Activated naive CD4-positive, alpha-beta T cell treated with anti-CD3 and anti-CD28 coated beads for 36 hours (primary cell): ENCODE data around the gene IBA57. TPM values are rescaled to one million over a fixed set of nuclear protein-coding genes. Genes with fewer than 3 reads are reported as not detected.
"Not testable (repeated sequence)": the region's sequence is repeated elsewhere in the genome, so short reads cannot be mapped to it uniquely, and the experiment has no call there.

Experiments used
- CTCF ChIA-PET: fragments of 350-600 bp; sonication (Branson Sonifier 250); formaldehyde crosslinking; loops from one replicate; lab custom pipeline; 2021; ENCODE audit warnings: antibody characterized with exemption; lab: Charles Lee
- DNase-seq: peaks from one replicate; pipeline ENCODE4 v3.0.0-alpha.2; 2020
- H3K27ac Mint-ChIP-seq: one replicate; pipeline ENCODE4 v1.8.0; 2021; ENCODE audit warnings: mild to moderate bottlenecking, mixed read lengths
- H3K27me3 Mint-ChIP-seq: one replicate; pipeline ENCODE4 v1.8.0; 2021; ENCODE audit warnings: low read depth, mixed read lengths
- H3K36me3 Mint-ChIP-seq: one replicate; pipeline ENCODE4 v1.8.0; 2021; ENCODE audit warnings: low read depth, mixed read lengths
- H3K4me1 Mint-ChIP-seq: one replicate; pipeline ENCODE4 v1.8.0; 2021; ENCODE audit warnings: low read depth, mixed read lengths
- H3K4me3 Mint-ChIP-seq: one replicate; pipeline ENCODE4 v1.8.0; 2021; ENCODE audit warnings: mild to moderate bottlenecking, moderate library complexity, mixed read lengths
- H3K9me3 Mint-ChIP-seq: one replicate; pipeline ENCODE4 v1.8.0; 2021; ENCODE audit warnings: mixed read lengths
- intact Hi-C: fragments of 100-400 bp; cut with micrococcal nuclease; formaldehyde crosslinking; loops from one replicate; pipeline ENCODE4 v1.15.1; 2023
- total RNA-seq, 2 experiments: library from RNA; stranded (reverse); gene quantifications; one replicate each; pipeline ENCODE4 v1.2.3, GENCODE V29; 2021

The IBA57 gene
- total RNA-seq, 2 experiments from 2014 or later: 4.9 to 5.5 TPM

DNA sequence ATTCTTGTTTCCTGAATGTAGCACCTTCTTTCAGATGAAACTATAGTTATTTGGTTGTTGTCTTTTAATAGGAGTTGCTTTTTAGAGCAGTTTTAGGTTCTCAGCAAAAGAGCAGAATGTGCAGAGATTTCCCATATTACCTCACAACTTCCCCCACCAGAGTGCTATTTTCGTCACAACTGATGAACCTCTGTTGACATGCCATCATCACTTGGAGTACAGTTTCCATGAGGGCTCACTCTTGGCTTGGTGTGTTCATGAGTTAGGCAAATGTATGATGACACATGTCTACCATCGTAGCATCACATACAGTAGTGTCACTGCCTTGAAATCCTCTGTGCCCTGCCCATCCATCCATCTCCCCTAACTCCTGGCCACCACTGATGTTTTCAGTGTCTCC, 3.7 kb downstream of the IBA57 start:
- CTCF ChIA-PET: interaction anchor here (0.6 to 3.8 kb wide), 4 partner anchors 10 to 1289 kb away, joined by 3 to 21 read pairs (median 4); no protein-coding TSS in a partner anchor
- no peaks in the 10 kb centered on the region for H3K9me3 Mint-ChIP-seq
- H3K4me1 Mint-ChIP-seq: peaks cover 25% of the 10 kb centered on the region
- H3K27me3 Mint-ChIP-seq: no peaks in the 10 kb centered on the region
- H3K4me3 Mint-ChIP-seq: no peak overlapping the region
- H3K36me3 Mint-ChIP-seq: no peaks in the 10 kb centered on the region
- intact Hi-C loops: loop anchor here (5.0 to 10.0 kb wide), 3 partner anchors 405 to 1287 kb away; partner anchors contain the start of gene COQ8A
- no peak for DNase-seq
- H3K27ac Mint-ChIP-seq: no peak overlapping the region

DNA sequence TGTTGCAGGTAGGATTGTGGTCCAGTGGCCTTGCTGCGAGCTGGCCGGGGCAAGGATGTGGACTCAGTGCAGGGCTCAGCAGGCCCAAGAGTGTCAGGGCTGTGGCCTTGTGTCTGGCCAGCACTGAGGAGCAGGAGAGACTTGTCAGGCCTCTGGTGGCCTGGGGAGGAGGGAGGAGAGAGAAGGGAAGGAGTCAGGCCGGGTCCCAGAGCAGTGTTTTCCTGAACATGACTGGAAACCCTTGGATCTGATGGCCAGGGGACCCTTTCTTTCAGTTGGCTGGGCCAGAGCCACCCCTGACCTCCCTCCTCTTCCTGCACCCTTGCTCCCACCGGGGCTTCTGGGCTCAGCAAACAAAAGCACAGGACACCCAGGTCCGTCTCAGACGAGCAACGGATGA, 5.1 kb downstream of the IBA57 start:
- Mint-ChIP-seq H3K4me1 (peaks cover 20% of the 10 kb centered on the region), H3K9me3 (no peaks in the 10 kb centered on the region), H3K4me3 (no peak overlapping the region), H3K36me3 (no peaks in the 10 kb centered on the region), H3K27ac (no peak overlapping the region), H3K27me3 (no peaks in the 10 kb centered on the region)
- intact Hi-C loops: no loop called here
- DNase-seq: no peak
- CTCF ChIA-PET: interaction anchor here (1.1 kb wide), 1 partner anchor 9 kb away, joined by 3 read pairs; no protein-coding TSS in a partner anchor

DNA sequence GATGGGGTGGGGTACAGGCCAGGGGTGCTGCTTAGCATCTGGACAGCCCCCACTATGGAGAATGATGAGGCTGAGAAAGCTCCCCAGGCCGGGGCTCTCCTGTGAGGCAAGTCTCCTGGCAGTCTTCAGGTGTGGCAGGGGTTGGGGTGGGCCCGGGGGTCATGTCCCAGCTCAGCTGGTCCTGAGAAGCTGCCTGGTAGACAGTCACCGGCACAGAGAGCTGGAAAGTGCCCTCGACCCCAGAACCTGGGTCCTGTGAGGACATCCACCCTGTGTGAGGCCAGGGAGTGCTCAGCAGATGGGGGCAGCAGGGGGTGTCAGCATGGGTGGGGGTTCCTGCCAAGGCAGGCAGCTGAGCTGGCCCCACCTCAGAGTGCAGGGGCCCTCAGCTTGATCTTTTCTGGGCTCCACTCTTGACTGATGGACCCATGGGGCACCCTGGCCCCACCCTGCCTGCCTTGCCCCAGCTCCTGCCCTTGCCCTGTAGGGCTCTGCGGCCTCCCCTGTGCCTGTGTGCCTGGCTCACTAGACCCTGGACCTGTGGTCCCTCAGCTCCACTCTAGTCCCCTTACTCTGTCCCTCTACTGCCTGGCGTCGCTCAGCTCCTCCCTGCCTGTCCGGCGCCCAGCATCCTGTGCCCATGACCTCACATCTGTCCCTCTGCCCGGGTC, 5.8 kb downstream of the IBA57 start:
- intact Hi-C loops: no loop called here
- no peaks in the 10 kb centered on the region for H3K36me3 Mint-ChIP-seq
- H3K27ac Mint-ChIP-seq: no peak overlapping the region
- CTCF ChIA-PET: interaction anchor here (0.7 kb wide), 1 partner anchor 175 kb away, joined by 4 read pairs; no protein-coding TSS in a partner anchor
- no peaks in the 10 kb centered on the region for H3K9me3 Mint-ChIP-seq
- H3K27me3 Mint-ChIP-seq: no peaks in the 10 kb centered on the region
- no peak overlapping the region for H3K4me3 Mint-ChIP-seq
- H3K4me1 Mint-ChIP-seq: peaks cover 20% of the 10 kb centered on the region
- no peak for DNase-seq

DNA sequence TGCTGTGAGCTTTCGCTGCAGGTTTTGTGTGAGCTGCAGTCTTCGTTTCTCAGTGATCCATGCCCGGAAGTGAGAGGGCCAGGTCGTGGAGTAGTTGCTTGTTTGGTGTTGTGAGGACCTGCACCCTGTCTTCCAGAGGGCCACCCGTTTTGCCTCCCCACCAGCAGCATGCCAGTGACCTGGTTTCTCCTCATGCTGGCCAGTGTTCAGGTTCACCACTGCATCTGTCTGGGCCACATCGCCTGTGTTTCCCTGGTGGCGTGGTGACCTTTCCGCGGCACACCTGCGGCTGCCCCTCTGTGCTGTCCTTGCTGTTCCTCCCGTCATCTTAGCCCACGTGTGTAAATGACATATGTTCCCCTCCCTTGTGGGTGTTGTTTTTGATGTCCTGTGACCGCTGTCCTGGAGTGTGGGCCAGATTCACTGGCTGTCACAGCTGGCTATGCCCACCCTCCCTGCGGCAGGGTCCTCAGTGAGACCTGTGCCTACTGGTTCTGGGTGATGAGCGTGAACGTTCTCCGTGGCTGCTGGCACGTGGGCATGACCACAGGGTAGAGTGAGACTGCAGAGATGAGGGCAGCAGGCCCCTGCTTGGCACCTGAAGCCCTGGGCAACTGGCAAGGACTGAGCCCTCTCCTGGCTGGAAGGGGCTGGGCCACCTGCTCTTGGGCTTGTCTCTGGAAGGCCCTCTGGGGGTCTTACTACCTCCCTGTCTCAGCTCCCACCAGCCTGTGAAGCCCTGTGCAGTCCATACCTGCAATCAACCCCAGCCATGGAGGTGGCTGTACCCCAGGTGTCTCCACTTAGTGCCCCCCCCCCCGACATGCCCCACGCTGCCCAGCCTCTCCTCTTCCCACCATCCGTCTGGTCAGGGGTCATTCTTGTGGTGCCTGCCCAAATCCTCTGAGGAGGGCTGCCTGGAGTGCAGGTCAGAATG, 7.3 kb downstream of the IBA57 start:
- H3K4me3 Mint-ChIP-seq: no peak overlapping the region
- H3K27ac Mint-ChIP-seq: no peak overlapping the region
- H3K4me1 Mint-ChIP-seq: peaks cover 10% of the 10 kb centered on the region
- no peaks in the 10 kb centered on the region for H3K36me3 Mint-ChIP-seq
- H3K27me3 Mint-ChIP-seq: no peaks in the 10 kb centered on the region
- intact Hi-C loops: no loop called here
- no peaks in the 10 kb centered on the region for H3K9me3 Mint-ChIP-seq
- CTCF ChIA-PET: interaction anchor here (0.8 kb wide), 1 partner anchor 32 kb away, joined by 3 read pairs; no protein-coding TSS in a partner anchor
- no peak for DNase-seq

DNA sequence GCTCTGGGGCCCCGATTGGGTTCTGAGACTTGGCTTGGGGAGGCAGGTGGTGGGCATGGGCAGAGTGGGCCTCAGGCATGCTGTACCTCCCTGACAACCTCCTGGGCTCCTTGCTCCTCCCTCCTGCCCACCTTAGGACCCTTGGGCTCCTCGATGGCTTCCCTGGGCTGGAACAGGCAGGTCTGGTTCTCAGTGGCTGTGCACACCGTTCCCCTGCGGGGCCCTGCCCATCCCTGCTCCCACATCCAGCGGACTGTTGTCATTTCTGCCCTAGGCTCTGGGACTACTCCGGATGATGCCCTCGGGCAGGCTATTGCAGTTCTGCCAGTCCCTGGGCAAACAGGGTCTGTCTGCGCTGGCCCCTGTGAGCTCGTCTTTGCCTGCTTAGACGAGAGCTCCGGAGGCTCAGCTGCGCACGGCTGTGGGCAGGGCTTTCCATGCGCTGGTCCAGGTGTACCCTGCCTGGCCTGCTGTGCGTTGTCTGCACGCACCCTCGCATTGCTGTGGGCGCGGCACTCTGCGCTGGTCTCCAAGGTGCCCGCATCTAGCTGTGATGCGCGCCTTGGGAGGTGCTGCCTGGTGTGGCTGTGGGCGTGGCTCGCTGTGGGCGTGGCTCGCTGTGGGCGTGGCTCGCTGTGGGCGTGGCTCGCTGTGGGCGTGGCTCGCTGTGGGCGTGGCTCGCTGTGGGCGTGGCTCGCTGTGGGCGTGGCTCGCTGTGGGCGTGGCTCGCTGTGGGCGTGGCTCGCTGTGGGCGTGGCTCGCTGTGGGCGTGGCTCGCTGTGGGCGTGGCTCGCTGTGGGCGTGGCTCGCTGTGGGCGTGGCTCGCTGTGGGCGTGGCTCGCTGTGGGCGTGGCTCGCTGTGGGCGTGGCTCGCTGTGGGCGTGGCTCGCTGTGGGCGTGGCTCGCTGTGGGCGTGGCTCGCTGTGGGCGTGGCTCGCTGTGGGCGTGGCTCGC, 8.2 kb downstream of the IBA57 start:
- DNase-seq, H3K27ac Mint-ChIP-seq: not testable (repeated sequence)

DNA sequence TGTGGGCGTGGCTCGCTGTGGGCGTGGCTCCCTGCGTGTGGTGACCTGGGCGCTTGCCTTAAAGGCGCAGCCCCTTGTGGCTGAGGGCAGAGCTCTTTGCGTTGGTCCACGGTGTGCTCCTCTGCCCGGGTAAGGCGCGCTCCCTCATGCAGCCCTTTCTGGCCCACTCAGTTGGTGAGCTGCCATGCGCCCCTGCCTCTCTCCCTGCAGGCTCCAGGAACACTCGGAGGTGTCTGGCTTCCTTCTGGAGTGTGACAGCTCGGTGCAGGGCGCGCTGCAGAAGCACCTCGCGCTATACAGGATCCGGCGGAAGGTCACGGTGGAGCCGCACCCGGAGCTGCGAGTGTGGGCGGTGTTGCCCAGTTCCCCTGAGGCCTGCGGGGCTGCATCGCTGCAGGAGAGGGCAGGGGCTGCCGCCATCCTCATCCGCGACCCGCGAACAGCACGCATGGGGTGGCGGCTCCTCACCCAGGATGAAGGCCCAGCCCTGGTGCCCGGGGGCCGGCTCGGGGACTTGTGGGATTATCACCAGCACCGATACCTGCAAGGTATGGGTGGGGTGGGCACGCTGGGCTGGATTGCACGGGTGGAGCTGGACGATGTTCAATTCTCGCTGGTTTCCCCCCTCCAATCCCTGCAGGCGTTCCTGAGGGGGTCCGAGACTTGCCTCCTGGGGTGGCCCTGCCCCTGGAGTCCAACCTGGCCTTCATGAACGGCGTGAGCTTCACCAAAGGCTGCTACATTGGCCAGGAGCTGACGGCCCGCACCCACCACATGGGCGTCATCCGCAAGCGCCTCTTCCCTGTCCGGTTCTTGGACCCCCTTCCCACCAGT, 9.1 kb downstream of the IBA57 start:
- Mint-ChIP-seq H3K36me3 (no peaks in the 10 kb centered on the region), H3K4me3 (no peak overlapping the region), H3K4me1 (peaks cover 2% of the 10 kb centered on the region), H3K27me3 (no peaks in the 10 kb centered on the region), H3K27ac (no peak overlapping the region), H3K9me3 (no peaks in the 10 kb centered on the region)
- intact Hi-C loops: loop anchor here (1.0 kb wide), 1 partner anchor 8 kb away; no protein-coding TSS in a partner anchor
- DNase-seq: no peak
- CTCF ChIA-PET: no interaction called here

More for the DNA sequence above, 8.2 kb downstream of the IBA57 start:
- H3K4me1 Mint-ChIP-seq, CTCF ChIA-PET, H3K36me3 Mint-ChIP-seq, H3K27me3 Mint-ChIP-seq, H3K9me3 Mint-ChIP-seq, H3K4me3 Mint-ChIP-seq: not testable (repeated sequence)
- intact Hi-C loops: loop anchor here (1.0 kb wide), 1 partner anchor 8 kb away; no protein-coding TSS in a partner anchor

DNA sequence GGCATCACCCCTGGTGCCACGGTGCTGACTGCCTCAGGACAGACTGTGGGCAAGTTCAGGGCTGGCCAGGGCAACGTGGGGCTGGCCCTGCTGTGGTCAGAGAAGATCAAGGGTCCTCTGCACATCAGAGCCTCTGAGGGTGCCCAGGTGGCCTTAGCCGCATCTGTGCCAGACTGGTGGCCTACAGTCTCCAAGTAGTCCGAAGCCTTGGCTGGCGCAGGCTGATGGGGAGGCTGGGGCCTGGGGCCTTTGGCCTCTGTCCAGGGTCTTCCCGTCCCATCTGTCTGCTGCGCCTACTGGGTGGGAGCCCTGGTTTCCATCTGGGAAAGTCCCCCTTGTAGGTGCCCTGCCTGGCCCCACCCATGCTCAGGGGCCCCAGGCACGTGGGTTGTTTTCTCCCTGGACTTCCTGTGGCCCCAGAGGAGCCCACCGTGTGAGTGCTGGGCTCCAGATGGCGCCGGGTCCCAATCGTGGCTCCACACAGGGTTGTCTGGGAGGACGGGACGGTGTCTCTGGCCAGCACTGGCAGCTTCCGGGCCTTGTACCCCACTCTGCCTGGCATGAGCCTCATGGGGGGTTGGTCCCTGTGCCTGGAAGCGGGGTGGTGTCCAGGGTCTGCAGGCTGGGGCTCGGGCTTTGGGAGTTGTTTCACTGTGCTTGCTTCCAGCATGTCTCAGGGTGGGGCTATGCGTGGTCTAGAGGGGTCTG, 9.9 kb downstream of the IBA57 start:
- Mint-ChIP-seq H3K4me1 (peaks cover 2% of the 10 kb centered on the region), H3K27ac (no peak overlapping the region), H3K9me3 (no peaks in the 10 kb centered on the region), H3K27me3 (no peaks in the 10 kb centered on the region), H3K4me3 (no peak overlapping the region), H3K36me3 (no peaks in the 10 kb centered on the region)
- CTCF ChIA-PET: interaction anchor here (1.8 kb wide), 1 partner anchor 8 kb away, joined by 13 read pairs; no protein-coding TSS in a partner anchor
- intact Hi-C loops: no loop called here
- DNase-seq: no peak

DNA sequence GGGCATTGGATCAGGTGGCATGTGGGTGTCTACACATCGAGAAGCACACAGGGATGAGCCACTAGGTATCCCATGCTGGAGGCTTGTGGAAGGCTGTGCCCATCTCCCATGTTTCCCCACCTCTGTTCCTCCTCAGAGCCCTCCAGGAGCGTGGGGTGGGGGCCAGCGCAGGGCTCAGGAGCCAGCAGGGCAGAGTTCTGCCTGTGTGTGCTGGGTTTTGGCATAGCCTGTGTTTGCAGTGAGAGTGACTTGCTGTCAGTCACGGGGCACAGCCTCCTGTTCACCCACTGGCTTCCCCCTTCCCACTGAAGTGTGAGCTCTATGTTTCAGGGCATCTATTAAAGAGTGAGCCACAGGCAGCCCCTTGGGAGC, 10.4 kb downstream of the IBA57 start:
- H3K4me1 Mint-ChIP-seq: peaks cover 2% of the 10 kb centered on the region
- H3K36me3 Mint-ChIP-seq: no peaks in the 10 kb centered on the region
- no peak overlapping the region for H3K4me3 Mint-ChIP-seq
- H3K27me3 Mint-ChIP-seq: no peaks in the 10 kb centered on the region
- H3K9me3 Mint-ChIP-seq: no peaks in the 10 kb centered on the region
- DNase-seq: no peak
- CTCF ChIA-PET: interaction anchor here (1.8 kb wide), 1 partner anchor 9 kb away, joined by 13 read pairs; no protein-coding TSS in a partner anchor
- H3K27ac Mint-ChIP-seq: no peak overlapping the region
- intact Hi-C loops: no loop called here

DNA sequence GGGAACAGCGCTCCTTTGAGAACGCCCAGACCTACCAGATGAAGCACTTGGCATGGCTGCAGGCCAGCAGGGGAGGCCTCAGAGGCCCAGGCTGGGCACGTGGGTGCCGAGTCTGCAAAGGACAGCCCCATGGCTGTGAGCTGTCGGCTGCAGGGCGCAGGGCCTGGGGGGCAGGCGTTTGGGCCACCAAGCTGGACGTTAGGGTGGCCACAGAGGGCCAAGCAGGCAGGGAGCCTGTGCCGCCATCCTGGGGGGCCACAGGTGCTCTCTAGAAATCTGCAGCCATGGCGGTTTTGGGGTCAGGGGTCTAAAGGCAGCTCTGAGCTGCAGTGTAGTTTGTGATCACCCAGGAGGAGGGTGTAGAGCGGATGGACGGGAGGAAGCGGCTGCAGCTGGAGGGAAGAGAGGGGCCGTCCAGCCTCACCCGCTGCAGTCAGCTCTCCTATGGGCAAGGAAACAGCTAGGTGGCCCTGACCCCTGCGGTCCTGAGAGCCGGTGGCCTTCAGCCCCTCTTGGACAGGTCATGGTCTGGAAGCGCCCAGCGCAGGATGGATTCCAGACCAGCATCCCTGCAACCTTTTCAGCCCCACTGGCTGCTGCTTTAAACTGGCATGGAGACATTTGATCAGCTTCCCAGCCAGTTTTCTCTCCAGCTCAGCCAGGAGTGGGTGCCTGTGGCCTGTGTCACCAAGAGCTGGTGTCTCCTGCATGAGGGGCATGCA, 11.0 kb downstream of the IBA57 start:
- H3K36me3 Mint-ChIP-seq: no peaks in the 10 kb centered on the region
- DNase-seq: no peak
- no peaks in the 10 kb centered on the region for H3K9me3 Mint-ChIP-seq
- H3K4me1 Mint-ChIP-seq: peaks cover 1% of the 10 kb centered on the region
- intact Hi-C loops: no loop called here
- H3K4me3 Mint-ChIP-seq: no peak overlapping the region
- no peaks in the 10 kb centered on the region for H3K27me3 Mint-ChIP-seq
- CTCF ChIA-PET: interaction anchor here (1.8 kb wide), 1 partner anchor 9 kb away, joined by 13 read pairs; no protein-coding TSS in a partner anchor
- no peak overlapping the region for H3K27ac Mint-ChIP-seq

DNA sequence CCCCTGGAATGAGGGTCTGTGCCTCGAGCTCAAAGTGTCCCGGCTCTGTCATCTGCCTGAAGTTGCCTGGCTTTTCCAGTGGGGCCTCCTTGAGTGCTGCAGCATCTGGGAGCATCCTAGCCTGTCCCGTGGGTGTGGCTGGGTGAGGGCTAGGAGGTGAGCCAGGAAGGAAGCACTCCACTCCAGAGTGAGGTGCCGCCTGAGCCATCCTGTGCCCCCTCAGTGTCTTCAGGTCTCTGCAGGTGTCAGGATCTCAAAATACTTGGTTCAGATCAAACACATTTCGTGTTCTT, 11.5 kb downstream of the IBA57 start:
- H3K27ac Mint-ChIP-seq: no peak overlapping the region
- intact Hi-C loops: no loop called here
- no peak for DNase-seq
- H3K4me1 Mint-ChIP-seq: no peaks in the 10 kb centered on the region
- no peak overlapping the region for H3K4me3 Mint-ChIP-seq
- no peaks in the 10 kb centered on the region for H3K36me3 Mint-ChIP-seq
- H3K27me3 Mint-ChIP-seq: no peaks in the 10 kb centered on the region
- CTCF ChIA-PET: interaction anchor here (1.8 kb wide), 1 partner anchor 10 kb away, joined by 13 read pairs; no protein-coding TSS in a partner anchor
- H3K9me3 Mint-ChIP-seq: no peaks in the 10 kb centered on the region
